ENCODE data around the gene ATP8A2. TPM values are rescaled to one million over a fixed set of nuclear protein-coding genes. Genes with fewer than 3 reads are reported as not detected.

ATP8A2 gene
- total RNA-seq, 1 experiment from 2014 or later: not detected

DNA sequence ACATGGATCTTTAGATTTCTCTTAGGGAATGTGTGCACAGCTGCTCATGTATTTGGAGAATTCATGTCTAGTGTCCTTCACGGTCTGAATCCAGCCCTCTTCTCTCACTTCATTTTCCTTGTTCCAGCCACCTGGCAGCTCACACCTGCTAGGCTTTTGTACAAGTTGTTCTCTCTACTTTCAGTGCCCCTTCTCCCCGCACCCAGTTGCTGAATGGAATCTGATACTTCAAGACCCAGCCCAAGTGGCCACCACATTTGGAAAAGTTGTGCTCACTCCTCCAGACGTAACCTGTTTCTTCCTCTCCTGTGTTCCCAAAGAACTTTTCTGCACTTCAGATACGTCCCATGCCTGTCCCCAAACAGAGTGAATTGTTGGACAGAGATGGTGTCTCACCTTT is 444.5 kb downstream of the ATP8A2 start:
- ChIA-PET CTCF (no interaction called here), POLR2A (no interaction called here)
- ATAC-seq: no peak
- no peak overlapping the region for H3K4me3 ChIP-seq (ENCODE audit: low read depth in 2 of 2, low read length in 2 of 2)
- in situ Hi-C loops (cut with HindIII; ENCODE audit: low pct_unique_long_range_greater_than_20kb, low sequenced_read_pairs): no loop called here
- intact Hi-C loops (cut with micrococcal nuclease; ENCODE audit: unreplicated experiment): no loop called here
- no peaks in the 10 kb centered on the region for H3K27me3 ChIP-seq (ENCODE audit: control insufficient read depth, insufficient read depth, low read length)
- BruUV-seq (replicated peaks): no TSS peak
- H3K36me3 ChIP-seq (ENCODE audit: control insufficient read depth, insufficient read depth, low read length): no peaks in the 10 kb centered on the region
- DNase-seq (ENCODE audit: low read depth, low spot score): no peak
- no peak overlapping the region for H3K27ac ChIP-seq (ENCODE audit: low read length)
- H3K4me1 ChIP-seq (ENCODE audit: control insufficient read depth, insufficient read depth, low read length): no peaks in the 10 kb centered on the region
- TF ChIP-seq SIN3A (IDR thresholded peaks at IDR 0.05; ENCODE audit: borderline replicate concordance, insufficient read depth, low read depth, low read length): no peak
- TF ChIP-seq, protein P1, sequence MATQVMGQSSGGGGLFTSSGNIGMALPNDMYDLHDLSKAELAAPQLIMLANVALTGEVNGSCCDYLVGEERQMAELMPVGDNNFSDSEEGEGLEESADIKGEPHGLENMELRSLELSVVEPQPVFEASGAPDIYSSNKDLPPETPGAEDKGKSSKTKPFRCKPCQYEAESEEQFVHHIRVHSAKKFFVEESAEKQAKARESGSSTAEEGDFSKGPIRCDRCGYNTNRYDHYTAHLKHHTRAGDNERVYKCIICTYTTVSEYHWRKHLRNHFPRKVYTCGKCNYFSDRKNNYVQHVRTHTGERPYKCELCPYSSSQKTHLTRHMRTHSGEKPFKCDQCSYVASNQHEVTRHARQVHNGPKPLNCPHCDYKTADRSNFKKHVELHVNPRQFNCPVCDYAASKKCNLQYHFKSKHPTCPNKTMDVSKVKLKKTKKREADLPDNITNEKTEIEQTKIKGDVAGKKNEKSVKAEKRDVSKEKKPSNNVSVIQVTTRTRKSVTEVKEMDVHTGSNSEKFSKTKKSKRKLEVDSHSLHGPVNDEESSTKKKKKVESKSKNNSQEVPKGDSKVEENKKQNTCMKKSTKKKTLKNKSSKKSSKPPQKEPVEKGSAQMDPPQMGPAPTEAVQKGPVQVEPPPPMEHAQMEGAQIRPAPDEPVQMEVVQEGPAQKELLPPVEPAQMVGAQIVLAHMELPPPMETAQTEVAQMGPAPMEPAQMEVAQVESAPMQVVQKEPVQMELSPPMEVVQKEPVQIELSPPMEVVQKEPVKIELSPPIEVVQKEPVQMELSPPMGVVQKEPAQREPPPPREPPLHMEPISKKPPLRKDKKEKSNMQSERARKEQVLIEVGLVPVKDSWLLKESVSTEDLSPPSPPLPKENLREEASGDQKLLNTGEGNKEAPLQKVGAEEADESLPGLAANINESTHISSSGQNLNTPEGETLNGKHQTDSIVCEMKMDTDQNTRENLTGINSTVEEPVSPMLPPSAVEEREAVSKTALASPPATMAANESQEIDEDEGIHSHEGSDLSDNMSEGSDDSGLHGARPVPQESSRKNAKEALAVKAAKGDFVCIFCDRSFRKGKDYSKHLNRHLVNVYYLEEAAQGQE (IDR thresholded peaks at IDR 0.05; ENCODE audit: insufficient read depth in 1 of 2, low read depth in 2 of 2, low read length in 1 of 2): no peak
- no peak for TF ChIP-seq POLR2AphosphoS5 (IDR thresholded peaks at IDR 0.05; ENCODE audit: low read depth, low read length)
- TF ChIP-seq TCF7L2 (IDR thresholded peaks at IDR 0.05; ENCODE audit: low read depth, low read length): no peak
- TF ChIP-seq, protein P2, sequence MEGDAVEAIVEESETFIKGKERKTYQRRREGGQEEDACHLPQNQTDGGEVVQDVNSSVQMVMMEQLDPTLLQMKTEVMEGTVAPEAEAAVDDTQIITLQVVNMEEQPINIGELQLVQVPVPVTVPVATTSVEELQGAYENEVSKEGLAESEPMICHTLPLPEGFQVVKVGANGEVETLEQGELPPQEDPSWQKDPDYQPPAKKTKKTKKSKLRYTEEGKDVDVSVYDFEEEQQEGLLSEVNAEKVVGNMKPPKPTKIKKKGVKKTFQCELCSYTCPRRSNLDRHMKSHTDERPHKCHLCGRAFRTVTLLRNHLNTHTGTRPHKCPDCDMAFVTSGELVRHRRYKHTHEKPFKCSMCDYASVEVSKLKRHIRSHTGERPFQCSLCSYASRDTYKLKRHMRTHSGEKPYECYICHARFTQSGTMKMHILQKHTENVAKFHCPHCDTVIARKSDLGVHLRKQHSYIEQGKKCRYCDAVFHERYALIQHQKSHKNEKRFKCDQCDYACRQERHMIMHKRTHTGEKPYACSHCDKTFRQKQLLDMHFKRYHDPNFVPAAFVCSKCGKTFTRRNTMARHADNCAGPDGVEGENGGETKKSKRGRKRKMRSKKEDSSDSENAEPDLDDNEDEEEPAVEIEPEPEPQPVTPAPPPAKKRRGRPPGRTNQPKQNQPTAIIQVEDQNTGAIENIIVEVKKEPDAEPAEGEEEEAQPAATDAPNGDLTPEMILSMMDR (IDR thresholded peaks at IDR 0.05): no peak
- H3K9me3 ChIP-seq (ENCODE audit: control insufficient read depth, insufficient read depth, low read depth, low read length): no peaks in the 10 kb centered on the region

DNA sequence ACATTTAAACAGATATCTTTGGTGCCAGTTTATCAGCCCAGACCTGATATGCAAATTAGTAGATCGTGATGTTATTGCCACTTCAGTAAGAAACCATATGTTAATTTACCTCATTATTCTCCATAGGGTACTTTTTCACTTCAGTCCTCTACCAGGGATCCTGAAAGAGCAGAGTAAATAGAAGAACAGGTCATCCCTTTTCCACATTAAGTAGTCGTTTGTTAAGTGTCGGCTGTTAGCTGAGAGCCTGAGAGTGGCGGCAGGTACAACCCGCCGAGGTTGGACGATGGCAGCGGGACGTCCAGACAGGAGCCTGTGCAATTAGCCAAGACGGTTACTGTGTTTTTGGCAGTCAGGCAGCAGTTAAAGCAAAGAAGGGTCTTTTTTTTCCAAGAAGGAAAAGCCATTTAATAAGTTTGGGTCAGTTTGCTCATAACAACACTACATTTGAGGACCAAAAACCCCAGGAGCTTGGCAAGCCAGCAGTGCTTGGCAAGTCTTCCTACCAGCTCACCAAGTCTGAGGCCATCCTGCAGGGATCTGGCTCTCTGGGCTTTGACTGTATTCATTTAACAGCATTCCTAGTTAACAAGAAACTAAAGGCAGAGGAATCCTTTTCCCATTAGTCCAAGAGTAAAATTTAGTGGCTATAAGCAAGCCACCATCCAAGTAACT is 448.2 kb downstream of the ATP8A2 start:
- BruUV-seq (replicated peaks): no TSS peak
- no peaks in the 10 kb centered on the region for H3K9me3 ChIP-seq (ENCODE audit: control insufficient read depth, insufficient read depth, low read depth, low read length)
- no peak overlapping the region for H3K27ac ChIP-seq (ENCODE audit: low read length)
- POLR2A ChIA-PET: interaction anchor here (0.6 kb wide), 1 partner anchor 172 kb away, joined by 4 read pairs; no protein-coding TSS in a partner anchor
- no peaks in the 10 kb centered on the region for H3K27me3 ChIP-seq (ENCODE audit: control insufficient read depth, insufficient read depth, low read length)
- no peaks in the 10 kb centered on the region for H3K4me1 ChIP-seq (ENCODE audit: control insufficient read depth, insufficient read depth, low read length)
- intact Hi-C loops (cut with micrococcal nuclease; ENCODE audit: unreplicated experiment): no loop called here
- H3K4me3 ChIP-seq (ENCODE audit: low read depth in 2 of 2, low read length in 2 of 2): no peak overlapping the region
- in situ Hi-C loops (cut with HindIII; ENCODE audit: low pct_unique_long_range_greater_than_20kb, low sequenced_read_pairs): no loop called here
- no peak for DNase-seq (ENCODE audit: low read depth, low spot score)
- TF ChIP-seq SIN3A (IDR thresholded peaks at IDR 0.05; ENCODE audit: borderline replicate concordance, insufficient read depth, low read depth, low read length) (no peak), POLR2AphosphoS5 (IDR thresholded peaks at IDR 0.05; ENCODE audit: low read depth, low read length) (no peak), TCF7L2 (IDR thresholded peaks at IDR 0.05; ENCODE audit: low read depth, low read length) (no peak)
- TF ChIP-seq, protein P2 (IDR thresholded peaks at IDR 0.05): no peak
- TF ChIP-seq, protein P1 (IDR thresholded peaks at IDR 0.05; ENCODE audit: insufficient read depth in 1 of 2, low read depth in 2 of 2, low read length in 1 of 2): no peak
- CTCF ChIA-PET: no interaction called here
- no peaks in the 10 kb centered on the region for H3K36me3 ChIP-seq (ENCODE audit: control insufficient read depth, insufficient read depth, low read length)
- ATAC-seq: no peak

All from Panc1 (cell line).